Astrocyte of the cerebellum (primary cell): Measurements from ENCODE around the gene NUAK2.
"Not testable (repeated sequence)": the region's sequence is repeated elsewhere in the genome, so short reads cannot be mapped to it uniquely, and the experiment has no call there.

ENCODE experiments used
- DNase-seq: peaks from one replicate; pipeline ENCODE4 v3.0.0-alpha.2; 2011; ENCODE audit warnings: low read depth
- H3K4me3 ChIP-seq: 2 replicates; pipeline ENCODE4 v1.5.1; 2011; ENCODE audit warnings: mild to moderate bottlenecking, low read depth, low read length, moderate library complexity
- in situ Hi-C: cut with HindIII; loops from 2 replicates; pipeline ENCODE4 v1.10.0; 2017; ENCODE audit warnings: low sequenced_read_pairs
- TF ChIP-seq, protein P1 (sequence below): IDR thresholded peaks from 2 replicates; pipeline ENCODE4 v1.5.1; 2012; ENCODE audit warnings: low read length, low read depth, moderate library complexity, mild to moderate bottlenecking; ENCODE audit errors: missing control alignments

The NUAK2 gene

GRCh38 chr1:205298191-205298994, 23.2 kb downstream of the NUAK2 start:
- in situ Hi-C loops: no loop called here
- H3K4me3 ChIP-seq: no peak overlapping the region
- DNase-seq: peak; percentile 94
- TF ChIP-seq, protein P1, sequence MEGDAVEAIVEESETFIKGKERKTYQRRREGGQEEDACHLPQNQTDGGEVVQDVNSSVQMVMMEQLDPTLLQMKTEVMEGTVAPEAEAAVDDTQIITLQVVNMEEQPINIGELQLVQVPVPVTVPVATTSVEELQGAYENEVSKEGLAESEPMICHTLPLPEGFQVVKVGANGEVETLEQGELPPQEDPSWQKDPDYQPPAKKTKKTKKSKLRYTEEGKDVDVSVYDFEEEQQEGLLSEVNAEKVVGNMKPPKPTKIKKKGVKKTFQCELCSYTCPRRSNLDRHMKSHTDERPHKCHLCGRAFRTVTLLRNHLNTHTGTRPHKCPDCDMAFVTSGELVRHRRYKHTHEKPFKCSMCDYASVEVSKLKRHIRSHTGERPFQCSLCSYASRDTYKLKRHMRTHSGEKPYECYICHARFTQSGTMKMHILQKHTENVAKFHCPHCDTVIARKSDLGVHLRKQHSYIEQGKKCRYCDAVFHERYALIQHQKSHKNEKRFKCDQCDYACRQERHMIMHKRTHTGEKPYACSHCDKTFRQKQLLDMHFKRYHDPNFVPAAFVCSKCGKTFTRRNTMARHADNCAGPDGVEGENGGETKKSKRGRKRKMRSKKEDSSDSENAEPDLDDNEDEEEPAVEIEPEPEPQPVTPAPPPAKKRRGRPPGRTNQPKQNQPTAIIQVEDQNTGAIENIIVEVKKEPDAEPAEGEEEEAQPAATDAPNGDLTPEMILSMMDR: no peak

DNA sequence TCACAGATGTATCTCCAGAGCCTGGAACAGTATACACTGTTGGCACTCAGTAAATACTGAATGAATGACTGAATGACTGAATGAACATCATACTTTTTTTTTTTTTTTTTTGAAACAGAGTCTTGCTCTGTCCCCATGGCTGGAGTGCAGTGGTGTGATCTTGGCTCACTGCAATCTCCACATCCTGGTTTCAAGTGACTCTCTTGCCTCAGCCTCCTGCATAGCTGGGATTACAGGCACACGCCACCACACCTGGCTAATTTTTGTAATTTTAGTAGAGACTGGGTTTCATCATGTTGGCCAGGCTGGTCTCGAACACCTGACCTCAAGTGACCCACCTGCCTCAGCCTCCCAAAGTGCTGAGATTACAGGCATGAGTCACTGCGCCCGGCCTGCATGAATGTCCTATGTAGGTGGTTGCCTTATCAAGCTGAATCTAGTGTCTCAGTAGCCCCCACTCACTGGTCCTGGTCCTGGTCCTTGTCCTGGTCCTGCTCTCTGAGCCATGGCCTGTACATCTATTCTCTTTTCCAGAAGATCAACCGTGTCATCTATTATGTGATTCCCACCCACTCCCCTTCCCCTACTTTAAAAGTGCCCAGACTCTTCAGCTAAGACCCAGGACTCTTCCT, 23.9 kb downstream of the NUAK2 start:
- H3K4me3 ChIP-seq, in situ Hi-C loops, DNase-seq: not testable (repeated sequence)

DNA sequence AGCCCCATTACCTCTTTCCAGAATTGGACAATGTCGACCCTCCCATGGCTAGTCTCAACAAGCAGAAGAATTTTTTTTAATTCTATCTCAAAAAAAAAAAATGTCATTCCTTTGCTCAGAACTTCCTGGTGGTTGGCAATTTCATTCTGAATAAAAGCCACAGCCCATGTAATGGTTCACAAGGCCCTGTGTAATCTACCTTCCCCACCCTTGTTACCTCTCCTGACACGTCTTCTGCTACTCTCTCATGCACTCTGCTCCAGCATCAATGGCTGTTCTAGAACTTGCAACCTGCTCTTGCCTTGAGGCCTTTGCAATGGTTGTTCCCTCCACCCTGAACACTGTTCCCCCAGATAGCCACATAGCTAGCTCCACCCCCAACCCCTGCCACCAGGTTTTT, 25.4 kb downstream of the NUAK2 start:
- in situ Hi-C loops: no loop called here
- no peak for DNase-seq
- TF ChIP-seq, protein P1: no peak
- H3K4me3 ChIP-seq: no peak overlapping the region

- TF ChIP-seq, protein P1: no peak
- DNase-seq: no peak
- in situ Hi-C loops: no loop called here
- no peak overlapping the region for H3K4me3 ChIP-seq
These were observed 26.6 kb downstream of the NUAK2 start for GRCh38 chr1:205294934-205295333.

GRCh38 chr1:205294175-205294917, 27.2 kb downstream of the NUAK2 start:
- in situ Hi-C loops: no loop called here
- TF ChIP-seq, protein P1: no peak
- no peak for DNase-seq
- H3K4me3 ChIP-seq: no peak overlapping the region

DNA sequence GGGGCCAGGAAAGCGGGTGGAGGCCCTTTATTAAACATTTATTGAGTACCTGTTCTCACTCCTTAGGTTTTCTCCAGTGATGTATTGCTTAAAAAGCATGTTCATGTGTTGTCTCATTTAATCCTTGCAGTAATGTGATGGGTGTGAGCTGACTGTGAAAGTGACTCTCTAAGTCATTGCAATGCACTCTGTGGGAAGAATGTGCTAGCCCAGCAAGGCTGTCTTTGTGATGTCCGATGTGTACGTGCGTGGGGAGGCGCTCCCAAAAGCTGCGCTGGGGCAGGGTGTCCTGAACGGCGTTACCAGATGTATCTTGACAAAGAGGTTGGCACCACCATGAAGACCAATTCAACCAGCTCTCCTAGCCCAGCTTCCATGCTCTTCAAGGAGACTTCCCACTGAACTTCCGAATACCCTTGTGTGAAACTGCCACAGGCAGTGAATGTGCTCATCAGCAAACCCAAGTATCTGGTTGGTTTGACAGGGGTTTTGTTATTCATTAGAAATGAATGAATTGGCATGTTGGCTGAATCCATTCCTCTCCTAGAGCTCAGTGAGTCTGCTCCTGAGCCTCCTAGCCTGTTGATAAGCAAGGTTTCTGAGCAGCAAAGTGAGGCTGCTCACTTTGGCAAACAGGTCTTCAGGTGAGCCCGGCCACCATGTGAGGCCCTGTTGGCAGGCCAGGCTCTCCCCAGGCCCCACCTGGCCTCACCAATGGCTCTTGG, 28.0 kb downstream of the NUAK2 start:
- TF ChIP-seq, protein P1: no peak
- in situ Hi-C loops: no loop called here
- no peak overlapping the region for H3K4me3 ChIP-seq
- no peak for DNase-seq
